HG03575 (cell line): ENCODE results near the gene STH.

Experiments
- ATAC-seq: cut with Tn5 transposase; IDR thresholded peaks from one replicate; pipeline ENCODE4 v1.9.1; 2021; ENCODE audit not compliant: unreplicated experiment, insufficient number of reproducible peaks, low FRiP score; ENCODE audit errors: extremely low read depth

Gene STH

DNA sequence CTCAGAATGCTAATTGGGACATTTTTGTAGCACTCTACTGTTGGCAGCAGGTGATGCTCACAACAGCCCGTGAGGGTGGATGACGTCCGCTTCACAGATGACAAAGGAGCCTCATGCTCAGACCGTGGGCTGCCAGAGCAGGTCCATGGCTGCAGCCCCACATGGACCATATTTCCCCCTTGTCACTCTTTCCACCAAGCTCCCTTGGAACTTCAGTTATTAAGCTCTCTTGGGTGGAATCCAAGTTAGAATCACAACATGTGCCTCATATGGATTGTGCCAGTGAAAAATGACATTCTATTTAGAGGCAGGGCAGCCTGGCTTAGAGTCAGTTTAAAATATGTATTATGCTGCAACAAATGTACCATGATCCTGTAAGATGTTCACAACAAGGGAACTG lies 33.2 kb upstream of the STH start:
- no peak for ATAC-seq

DNA sequence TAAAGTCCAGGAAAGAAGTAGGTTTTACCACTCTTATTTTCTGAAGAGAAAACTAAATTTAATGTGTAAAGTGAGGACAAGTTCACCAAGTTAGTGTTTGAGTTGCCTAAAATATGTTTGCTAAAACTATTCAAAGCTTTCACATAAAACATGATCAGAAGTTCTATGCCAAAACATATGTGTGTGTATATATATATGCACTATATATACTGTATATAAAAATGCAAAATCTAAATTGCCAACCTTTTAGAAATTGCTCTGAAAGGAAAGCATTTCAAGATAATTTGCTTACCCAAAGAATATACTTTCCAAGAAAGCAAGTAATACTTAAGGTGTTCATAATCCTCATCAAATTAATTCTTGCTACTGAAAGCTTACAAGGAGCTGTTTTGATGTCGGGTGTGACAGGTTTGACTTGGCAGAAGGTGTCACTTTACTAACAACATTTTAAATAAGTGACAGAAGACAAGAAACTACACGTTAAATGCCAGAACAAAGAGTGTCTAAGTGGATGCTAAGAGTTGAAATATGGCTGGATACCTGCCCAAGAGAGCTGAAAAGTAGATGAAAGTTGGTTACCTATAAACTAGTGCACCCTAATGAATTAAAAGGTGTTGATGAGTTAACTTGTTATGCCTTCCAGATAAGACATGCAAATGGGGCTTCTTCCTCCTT lies 32.3 kb upstream of the STH start:
- no peak for ATAC-seq

DNA sequence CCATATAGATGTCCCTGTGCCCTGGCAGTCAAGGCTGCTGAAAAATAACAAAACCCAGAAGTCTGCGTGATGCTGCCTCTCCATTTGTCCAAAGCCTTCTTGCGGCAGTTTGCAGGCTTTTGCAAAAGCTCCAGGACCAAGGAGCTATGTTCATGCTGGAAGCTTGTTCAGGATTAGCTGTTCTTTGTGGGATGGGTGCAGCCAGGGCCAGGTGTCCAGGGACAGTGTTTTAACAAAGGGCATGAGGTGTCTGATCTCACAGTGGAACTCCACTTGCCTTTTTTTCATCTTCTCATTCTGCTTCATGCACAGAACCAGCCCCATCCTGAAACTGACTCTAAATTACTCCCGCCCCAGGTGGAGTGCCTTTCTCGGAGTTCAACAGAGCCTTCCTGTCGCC lies 31.7 kb upstream of the STH start:
- ATAC-seq, result no peak

DNA sequence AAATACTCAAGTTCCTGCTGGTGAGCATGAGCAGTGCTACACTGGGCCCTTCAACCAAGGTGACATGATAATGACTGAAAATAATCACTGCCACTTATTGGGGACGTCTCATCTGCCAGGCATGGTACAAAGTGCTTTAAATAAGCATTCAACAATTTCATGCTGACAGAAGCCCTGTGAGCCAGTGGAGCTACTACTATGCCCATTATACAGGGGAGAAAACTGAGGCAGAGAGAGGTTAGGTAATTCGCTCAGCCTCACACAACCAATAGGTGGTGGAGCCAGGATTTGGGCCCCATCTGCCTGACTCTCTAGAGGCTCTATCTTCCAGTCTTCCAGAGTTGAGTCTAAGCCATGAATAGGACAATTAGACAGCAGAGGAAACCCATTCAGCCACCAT lies 30.3 kb upstream of the STH start:
- ATAC-seq, result no peak

DNA sequence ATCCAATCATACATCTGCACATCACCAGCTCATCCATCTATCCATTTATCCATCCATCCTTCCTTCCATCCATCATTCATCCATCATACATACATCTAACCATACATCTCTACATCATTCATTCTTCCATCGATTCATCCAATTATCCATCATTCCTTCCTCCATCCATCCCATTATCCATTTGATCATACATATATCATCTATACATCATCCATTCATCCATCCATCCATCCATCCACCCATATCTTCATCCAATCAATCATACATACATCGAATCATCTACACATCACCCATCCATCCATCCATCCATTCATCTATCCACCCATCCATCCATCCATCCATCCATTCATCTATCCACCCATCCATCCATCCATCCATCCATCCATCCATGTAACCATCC lies 29.3 kb upstream of the STH start:
- ATAC-seq, result no peak

DNA sequence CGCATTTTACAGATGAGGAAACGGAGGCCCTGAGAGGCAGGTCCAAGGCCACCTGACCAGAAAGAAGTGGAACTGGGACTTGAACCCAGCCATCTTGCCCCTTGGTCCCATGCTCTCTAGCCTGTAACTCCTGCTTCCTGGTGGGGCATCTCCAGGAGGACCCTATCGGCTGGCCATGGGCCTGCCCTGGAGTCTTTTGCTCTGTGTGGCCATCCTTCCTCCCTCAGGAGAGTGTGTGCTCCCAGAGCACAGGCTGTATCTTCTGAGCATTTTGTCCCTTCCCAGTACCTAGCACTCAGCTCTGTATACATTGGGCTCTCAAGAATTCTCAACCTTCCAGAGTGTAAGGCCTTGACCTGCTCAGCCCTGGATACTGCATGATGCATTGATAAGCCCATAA lies 28.4 kb upstream of the STH start:
- no peak for ATAC-seq

DNA sequence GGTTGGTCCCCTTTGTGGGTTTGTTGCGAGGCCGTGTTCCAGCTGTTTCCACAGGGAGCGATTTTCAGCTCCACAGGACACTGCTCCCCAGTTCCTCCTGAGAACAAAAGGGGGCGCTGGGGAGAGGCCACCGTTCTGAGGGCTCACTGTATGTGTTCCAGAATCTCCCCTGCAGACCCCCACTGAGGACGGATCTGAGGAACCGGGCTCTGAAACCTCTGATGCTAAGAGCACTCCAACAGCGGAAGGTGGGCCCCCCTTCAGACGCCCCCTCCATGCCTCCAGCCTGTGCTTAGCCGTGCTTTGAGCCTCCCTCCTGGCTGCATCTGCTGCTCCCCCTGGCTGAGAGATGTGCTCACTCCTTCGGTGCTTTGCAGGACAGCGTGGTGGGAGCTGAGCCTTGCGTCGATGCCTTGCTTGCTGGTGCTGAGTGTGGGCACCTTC lies 27.3 kb upstream of the STH start:
- ATAC-seq, result no peak

DNA sequence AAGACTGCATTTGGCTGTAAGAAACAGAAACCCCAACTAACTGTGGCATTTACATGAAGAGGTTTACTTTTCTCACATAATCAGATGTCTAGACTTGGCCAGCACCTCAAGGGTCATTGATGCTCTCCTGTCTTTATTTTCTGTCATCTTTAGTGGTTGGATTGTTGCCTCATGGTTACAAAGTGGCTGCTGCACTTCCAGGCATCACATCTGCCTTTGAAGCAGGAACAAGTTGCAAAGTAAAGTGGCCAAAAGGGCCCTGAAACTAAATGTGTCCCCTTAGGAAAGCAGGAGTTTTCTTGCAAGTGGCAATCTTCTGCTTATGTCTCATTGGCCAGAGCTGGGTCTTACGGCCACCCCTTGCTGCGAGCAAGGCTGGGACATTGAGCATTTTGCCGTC lies 26.5 kb upstream of the STH start:
- no peak for ATAC-seq

DNA sequence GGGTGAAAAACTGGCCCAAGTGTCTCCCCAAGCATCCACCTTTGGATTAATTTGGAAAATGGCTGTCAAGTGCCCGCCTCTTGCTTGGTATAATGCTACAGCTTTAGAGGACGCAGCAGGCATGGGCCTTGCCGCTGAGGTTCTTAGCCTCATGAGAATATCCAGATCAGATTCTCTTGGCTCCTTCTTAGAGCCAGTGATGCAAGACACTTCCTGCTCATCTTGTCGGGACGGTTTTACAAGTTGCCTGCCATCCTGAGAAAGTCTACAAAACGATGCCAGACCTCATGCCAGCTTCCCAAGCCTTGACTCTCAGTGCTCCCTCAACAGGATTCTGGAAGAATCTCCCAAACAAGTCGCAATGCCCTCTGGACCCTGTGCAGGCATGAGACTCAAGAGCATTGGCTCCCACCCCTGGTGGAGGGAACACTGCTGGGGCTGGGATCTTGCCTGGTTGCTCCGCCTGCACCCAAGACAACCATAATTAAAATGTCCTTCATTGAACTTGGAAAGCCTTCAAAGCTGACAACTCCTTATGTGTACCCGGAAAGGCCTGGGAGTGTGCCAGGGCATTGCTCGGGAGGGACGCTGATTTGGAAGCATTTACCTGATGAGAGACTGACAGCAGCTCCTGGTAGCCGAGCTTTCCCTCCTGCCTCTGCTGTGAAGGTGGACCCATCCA lies 25.8 kb upstream of the STH start:
- no peak for ATAC-seq

DNA sequence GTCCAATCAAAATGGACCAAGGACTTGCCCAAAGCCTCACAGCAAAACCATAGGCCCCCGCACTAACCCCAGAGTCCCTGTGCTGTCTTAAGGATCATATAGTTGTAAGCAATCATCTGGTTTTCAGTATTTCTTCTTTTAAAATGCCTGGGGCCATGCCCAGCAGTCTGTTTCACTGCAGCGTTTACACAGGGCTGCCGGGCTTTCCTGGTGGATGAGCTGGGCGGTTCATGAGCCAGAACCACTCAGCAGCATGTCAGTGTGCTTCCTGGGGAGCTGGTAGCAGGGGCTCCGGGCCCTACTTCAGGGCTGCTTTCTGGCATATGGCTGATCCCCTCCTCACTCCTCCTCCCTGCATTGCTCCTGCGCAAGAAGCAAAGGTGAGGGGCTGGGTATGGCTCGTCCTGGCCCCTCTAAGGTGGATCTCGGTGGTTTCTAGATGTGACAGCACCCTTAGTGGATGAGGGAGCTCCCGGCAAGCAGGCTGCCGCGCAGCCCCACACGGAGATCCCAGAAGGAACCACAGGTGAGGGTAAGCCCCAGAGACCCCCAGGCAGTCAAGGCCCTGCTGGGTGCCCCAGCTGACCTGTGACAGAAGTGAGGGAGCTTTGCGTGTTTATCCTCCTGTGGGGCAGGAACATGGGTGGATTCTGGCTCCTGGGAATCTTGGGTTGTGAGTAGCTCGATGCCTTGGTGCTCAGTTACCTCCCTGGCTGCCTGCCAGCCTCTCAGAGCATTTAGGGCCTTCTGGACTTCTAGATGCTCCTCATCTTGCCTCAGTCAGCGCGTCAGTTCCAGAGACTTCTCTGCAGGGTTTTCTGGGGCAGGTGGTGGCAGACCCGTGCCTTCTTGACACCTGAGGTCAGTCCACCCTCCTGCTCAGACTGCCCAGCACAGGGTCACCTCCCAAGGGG lies 24.8 kb upstream of the STH start:
- no peak for ATAC-seq

DNA sequence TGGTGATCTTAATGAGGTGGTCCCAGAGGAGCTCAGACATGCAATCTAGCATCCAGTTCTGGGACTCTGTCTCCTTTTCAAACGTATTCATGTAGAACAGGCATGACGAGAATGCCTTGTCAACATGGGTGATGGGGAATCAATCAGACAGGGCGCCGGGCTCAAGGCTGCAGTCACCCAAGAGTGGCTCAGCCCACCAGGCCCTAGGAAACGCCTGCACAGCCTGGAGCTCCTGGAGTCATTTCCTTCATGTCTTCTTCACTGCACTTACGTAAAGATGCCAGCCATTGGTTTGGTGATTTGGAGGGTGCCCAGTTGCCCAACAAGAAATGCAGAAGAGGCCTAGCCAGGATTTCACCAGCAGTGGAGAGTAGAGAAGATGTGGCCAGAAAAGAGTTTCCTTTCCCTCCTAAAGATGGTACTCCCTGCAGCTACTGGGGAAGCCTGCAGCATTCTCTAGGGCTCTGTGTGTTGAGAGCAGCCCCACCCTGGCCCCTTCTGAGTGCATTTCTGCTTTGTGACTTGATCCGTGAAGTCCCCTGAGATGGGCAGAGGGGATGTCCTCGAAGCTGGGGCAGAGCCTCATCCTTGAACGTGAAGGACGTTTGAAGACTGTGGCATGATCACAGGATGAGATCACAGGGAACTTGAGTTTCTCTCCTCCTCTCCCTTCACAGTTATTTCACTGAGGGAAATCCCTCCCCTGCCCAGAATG lies 24.0 kb upstream of the STH start:
- no peak for ATAC-seq

DNA sequence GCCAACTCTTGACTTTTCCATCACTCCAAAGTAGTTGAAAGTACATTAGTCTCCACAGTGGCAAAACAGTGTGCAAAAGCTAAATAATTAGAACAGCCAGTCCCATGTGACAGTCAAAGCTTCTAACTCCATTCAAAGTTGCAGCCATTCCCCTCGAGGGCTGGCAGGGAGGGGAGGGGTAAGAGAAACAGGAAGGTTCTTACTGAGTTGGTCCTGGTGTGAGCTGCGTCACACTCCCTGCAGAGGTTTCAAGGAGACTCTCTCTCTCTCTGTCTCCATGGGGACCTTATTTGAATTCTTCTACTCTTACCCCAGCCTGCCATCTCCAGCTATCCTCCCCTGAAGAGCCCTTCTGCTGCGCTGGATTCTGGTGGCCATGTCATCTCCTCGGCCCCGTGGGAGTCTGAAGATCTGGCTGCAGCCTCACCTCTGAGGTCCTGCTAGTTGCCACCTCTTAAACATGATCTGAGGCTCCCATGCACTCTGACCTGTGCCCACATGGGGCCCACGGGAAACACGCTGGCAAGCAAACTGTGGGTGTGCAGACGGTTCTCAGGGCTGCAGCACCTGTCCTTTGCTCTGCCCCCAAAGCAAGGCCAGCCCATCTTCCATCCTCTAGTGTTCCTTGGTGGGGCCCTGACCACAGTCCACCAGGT lies 23.3 kb upstream of the STH start:
- no peak for ATAC-seq

DNA sequence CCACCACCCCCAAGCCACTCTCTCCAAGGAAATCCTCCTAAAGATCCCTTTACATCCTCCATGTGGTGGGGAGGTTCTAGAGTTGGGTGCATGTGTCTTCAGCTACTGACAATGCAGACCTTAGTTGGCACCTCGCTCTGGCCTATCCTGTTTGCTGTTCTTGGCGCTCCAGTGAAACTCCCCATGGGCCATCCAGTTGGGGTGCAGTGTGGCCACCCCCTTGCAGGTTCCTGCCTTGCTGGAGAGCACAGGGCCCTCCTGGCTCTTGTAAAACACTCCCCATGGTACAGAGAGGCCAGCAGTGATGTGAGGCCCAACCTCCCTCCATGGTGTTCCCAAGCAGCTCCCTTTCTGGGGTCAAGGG lies 22.7 kb upstream of the STH start:
- no peak for ATAC-seq

DNA sequence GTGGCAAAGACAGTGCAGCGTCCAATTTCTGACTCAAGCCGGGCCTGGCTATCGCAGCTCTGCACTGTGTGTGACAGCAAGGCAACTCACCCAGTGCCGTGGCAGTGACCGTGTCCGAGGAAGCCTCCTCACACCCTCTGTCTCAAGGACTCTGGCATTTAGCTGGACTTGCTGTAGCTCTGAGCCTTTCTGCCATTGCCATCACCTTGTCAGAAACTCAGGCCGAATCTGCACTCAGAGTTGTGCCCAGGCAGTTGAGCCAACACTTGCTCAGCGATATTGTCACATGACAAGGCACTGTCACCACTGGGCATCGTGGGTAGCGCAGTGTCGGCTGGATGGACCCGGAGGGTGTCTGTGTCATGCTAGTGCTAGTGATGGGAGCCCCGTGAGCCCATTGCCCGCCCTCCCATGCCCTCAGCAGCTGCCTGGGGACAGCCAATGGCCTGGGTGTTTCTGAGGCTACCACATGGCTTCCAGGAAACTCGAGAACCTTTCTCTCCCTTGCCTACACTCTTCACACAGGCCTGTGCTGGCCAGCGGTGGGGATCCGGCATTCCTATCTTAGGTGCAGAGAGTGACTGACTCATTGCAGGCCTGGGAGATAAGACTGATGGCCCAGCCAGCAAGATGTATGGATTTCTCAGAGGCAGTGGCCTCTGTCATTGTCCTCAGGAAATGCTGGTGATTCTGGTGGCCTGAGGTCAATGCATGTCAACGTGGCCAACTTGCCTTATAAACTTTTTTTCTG lies 22.1 kb upstream of the STH start:
- ATAC-seq, result no peak

DNA sequence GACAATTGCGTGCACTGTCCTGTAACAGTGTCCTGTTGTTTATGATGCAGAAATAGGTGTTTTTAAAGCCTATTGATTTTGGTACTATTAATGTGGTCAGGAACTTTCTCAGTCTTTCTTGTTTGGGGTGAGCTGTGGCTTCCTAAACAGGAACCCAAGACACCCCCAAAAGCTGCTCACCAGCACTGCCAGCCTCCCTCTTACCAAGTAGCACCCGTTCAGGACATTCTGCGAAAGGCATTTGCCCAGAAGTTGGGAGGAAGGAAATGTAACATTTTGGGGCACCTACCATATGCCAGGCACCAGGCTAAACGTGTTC lies 21.6 kb upstream of the STH start:
- ATAC-seq, result no peak

DNA sequence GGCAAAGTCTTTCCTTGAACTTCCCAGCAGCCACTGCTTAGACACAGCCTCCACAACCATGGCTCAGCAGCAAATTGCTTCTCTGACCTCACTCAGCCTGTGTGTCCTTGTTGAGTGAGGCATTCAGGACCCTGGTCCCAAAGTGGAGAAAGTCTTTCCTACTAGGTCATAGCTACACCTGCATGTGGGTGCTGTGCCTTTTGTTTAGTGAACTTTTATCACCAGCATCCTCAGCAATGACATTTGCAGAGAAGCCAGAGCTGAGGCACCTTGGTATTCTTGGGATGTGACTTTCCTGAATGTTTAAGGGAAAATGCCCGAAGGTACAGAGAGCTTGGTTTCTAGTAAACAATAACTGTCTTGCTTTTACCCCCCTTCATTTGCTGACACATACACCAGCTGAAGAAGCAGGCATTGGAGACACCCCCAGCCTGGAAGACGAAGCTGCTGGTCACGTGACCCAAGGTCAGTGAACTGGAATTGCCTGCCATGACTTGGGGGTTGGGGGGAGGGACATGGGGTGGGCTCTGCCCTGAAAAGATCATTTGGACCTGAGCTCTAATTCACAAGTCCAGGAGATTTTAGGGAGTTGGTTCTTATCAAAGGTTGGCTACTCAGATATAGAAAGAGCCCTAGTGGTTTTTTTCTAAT lies 20.9 kb upstream of the STH start:
- no peak for ATAC-seq

DNA sequence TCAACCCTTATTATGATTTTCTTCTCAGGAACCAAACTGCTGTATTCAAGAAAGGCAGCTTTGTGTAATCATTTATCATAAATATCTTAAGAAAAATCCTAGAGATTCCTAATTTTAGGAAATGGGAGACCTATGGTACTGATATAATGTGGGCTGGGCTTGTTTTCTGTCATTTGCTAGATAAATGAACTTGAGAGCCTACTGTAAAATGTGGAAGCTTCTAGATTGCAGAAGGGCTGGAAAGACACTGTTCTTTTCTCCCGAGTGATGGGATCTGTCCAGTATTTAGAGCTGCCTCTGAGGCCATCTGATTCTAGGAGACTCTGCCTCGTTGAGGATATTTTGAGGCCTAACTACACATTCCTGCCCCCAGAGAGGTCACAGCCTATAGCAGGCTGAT lies 19.9 kb upstream of the STH start:
- no peak for ATAC-seq

DNA sequence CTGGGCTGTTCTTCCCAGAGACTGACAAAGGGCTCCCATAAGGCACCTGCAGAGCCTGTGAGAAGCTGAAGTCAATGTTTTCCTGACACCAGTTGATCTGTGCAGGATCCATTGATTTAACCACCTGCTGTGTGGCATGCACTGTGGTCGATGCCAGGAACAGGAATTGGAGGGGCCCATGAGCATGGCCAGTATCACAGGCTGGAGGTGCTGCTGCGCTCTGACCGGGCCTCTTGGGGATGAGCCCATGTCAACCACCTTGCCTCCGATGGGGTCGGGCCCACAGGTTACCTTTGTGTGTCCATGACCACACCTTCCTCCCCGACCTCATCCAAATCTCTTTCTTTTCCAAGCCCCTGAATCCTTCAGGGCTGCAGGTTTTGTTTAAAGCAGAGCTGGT lies 18.2 kb upstream of the STH start:
- ATAC-seq, result no peak
